ENCODE data around the gene TRIM2. TPM values are rescaled to one million over a fixed set of nuclear protein-coding genes. Genes with fewer than 3 reads are reported as not detected.

The TRIM2 gene
- total RNA-seq, 2 experiments from 2014 or later, result 1.9 to 3.4 TPM

- H3K4me3 ChIP-seq (ENCODE audit: low read length), result no peak overlapping the region
Measured at GRCh38 chr4:153227469-153228075, 23.3 kb downstream of the TRIM2 start.

GRCh38 chr4:153228512-153229140 lies 24.4 kb downstream of the TRIM2 start:
- no peaks in the 10 kb centered on the region for H3K27me3 ChIP-seq (ENCODE audit: control insufficient read depth in 1 of 2, insufficient read depth in 2 of 2, low read length in 2 of 2)
- ChIA-PET CTCF (no interaction called here), POLR2A (no interaction called here)
- Mint-ChIP-seq H3K4me1 (ENCODE audit: low read depth) (peaks cover 40% of the 10 kb centered on the region), H3K4me3 (no peak overlapping the region), H3K27me3 (no peaks in the 10 kb centered on the region), H3K36me3 (ENCODE audit: low read depth) (no peaks in the 10 kb centered on the region), H3K27ac (no peak overlapping the region), H3K9me3 (no peaks in the 10 kb centered on the region)
- no peak for TF ChIP-seq CTCF (IDR thresholded peaks at IDR 0.05)
- H3K36me3 ChIP-seq (ENCODE audit: insufficient read depth, low read length), result no peaks in the 10 kb centered on the region
- no peak for ATAC-seq (ENCODE audit: poor library complexity)
- no peak overlapping the region for H3K4me3 ChIP-seq (ENCODE audit: low read length)
- intact Hi-C loops (cut with DNase I, micrococcal nuclease), result no loop called here
- no peak for DNase-seq
- peaks cover 10% of the 10 kb centered on the region for H3K4me1 ChIP-seq (ENCODE audit: insufficient read depth, low read length)
- no peak overlapping the region for H3K27ac ChIP-seq (ENCODE audit: low read depth in 1 of 2, low read length in 2 of 2)
- no peaks in the 10 kb centered on the region for H3K9me3 ChIP-seq (ENCODE audit: control insufficient read depth in 1 of 2, insufficient read depth in 1 of 2, low read length in 2 of 2)

More at GRCh38 chr4:153227469-153228075, 23.3 kb downstream of the TRIM2 start:
- Histone ChIP-seq H3K27me3 (ENCODE audit: control insufficient read depth in 1 of 2, insufficient read depth in 2 of 2, low read length in 2 of 2) (no peaks in the 10 kb centered on the region), H3K36me3 (ENCODE audit: insufficient read depth, low read length) (no peaks in the 10 kb centered on the region), H3K27ac (ENCODE audit: low read depth in 1 of 2, low read length in 2 of 2) (no peak overlapping the region), H3K9me3 (ENCODE audit: control insufficient read depth in 1 of 2, insufficient read depth in 1 of 2, low read length in 2 of 2) (no peaks in the 10 kb centered on the region), H3K4me1 (ENCODE audit: insufficient read depth, low read length) (peaks cover 17% of the 10 kb centered on the region)
- TF ChIP-seq CTCF (IDR thresholded peaks at IDR 0.05), result no peak
- no peaks in the 10 kb centered on the region for H3K9me3 Mint-ChIP-seq
- H3K27ac Mint-ChIP-seq, result no peak overlapping the region
- CTCF ChIA-PET, result no interaction called here
- POLR2A ChIA-PET, result no interaction called here
- H3K27me3 Mint-ChIP-seq, result no peaks in the 10 kb centered on the region
- H3K36me3 Mint-ChIP-seq (ENCODE audit: low read depth), result no peaks in the 10 kb centered on the region
- intact Hi-C loops (cut with DNase I, micrococcal nuclease), result no loop called here
- no peak for ATAC-seq (ENCODE audit: poor library complexity)
- no peak overlapping the region for H3K4me3 Mint-ChIP-seq
- peaks cover 36% of the 10 kb centered on the region for H3K4me1 Mint-ChIP-seq (ENCODE audit: low read depth)
- no peak for DNase-seq

GRCh38 chr4:153229545-153229944 lies 25.3 kb downstream of the TRIM2 start:
- Histone ChIP-seq H3K9me3 (ENCODE audit: control insufficient read depth in 1 of 2, insufficient read depth in 1 of 2, low read length in 2 of 2) (no peaks in the 10 kb centered on the region), H3K4me3 (ENCODE audit: low read length) (no peak overlapping the region), H3K27ac (ENCODE audit: low read depth in 1 of 2, low read length in 2 of 2) (no peak overlapping the region), H3K36me3 (ENCODE audit: insufficient read depth, low read length) (no peaks in the 10 kb centered on the region), H3K27me3 (ENCODE audit: control insufficient read depth in 1 of 2, insufficient read depth in 2 of 2, low read length in 2 of 2) (no peaks in the 10 kb centered on the region), H3K4me1 (ENCODE audit: insufficient read depth, low read length) (peaks cover 9% of the 10 kb centered on the region)
- Mint-ChIP-seq H3K4me1 (ENCODE audit: low read depth) (peaks cover 40% of the 10 kb centered on the region), H3K27me3 (no peaks in the 10 kb centered on the region), H3K36me3 (ENCODE audit: low read depth) (no peaks in the 10 kb centered on the region), H3K27ac (no peak overlapping the region), H3K9me3 (no peaks in the 10 kb centered on the region), H3K4me3 (no peak overlapping the region)
- intact Hi-C loops (cut with DNase I, micrococcal nuclease), result no loop called here
- ATAC-seq (ENCODE audit: poor library complexity) (no peak), DNase-seq (no peak)
- TF ChIP-seq CTCF (IDR thresholded peaks at IDR 0.05), result no peak
- ChIA-PET POLR2A (no interaction called here), CTCF (no interaction called here)
